ENCODE data around the gene APC2.

Gene APC2

DNA sequence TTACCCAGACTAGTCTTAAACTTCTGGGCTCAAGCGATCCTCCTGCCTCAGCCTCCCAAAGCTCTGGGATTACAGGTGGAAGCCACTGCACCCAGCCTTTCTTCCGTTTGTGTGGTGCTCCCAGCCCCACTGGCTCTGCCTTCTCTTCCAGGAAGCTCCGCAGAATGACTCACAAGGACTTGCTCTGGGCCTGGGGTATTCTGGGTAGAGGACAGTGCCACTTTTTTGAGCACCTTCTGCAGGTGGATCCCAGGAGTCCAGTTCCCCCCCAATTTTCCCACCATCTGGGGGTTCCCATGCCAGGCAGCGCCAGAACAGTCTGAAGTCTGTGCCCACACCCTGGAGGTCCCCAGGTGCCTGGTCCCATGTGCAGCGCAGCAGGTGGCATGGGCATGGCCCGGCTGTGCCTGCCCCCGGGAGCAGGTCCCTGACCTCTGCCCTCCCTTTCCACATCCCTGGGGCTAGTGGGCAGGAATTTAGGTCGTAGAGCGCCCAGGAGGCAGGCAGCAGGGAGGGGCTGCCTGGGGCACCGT, 42.6 kb downstream of the APC2 start:
- H3K27ac ChIP-seq = no peak overlapping the region
- H4K20me1 ChIP-seq (ENCODE audit: insufficient read depth) = no peaks in the 10 kb centered on the region
- peaks cover 7% of the 10 kb centered on the region for H3K4me1 ChIP-seq (ENCODE audit: low read depth, poor library complexity, severe bottlenecking)
- no peak overlapping the region for H2AFZ ChIP-seq (ENCODE audit: low read depth)
- no peak overlapping the region for H3K9ac ChIP-seq
- H3K36me3 ChIP-seq (ENCODE audit: insufficient read depth) = no peaks in the 10 kb centered on the region
- H3K4me2 ChIP-seq = no peak overlapping the region
- H3K79me2 ChIP-seq (ENCODE audit: insufficient read depth, low read depth) = no peaks in the 10 kb centered on the region
- TF ChIP-seq CTCF (conservative IDR thresholded peaks at IDR 0.05; ENCODE audit: low read depth, low read length) = no peak
- peaks cover 70% of the 10 kb centered on the region for H3K27me3 ChIP-seq (ENCODE audit: insufficient read depth, low read depth)
- no peak overlapping the region for H3K4me3 ChIP-seq (IDR thresholded peaks at IDR 0.05; ENCODE audit: insufficient read depth, low read depth, low read length)

DNA sequence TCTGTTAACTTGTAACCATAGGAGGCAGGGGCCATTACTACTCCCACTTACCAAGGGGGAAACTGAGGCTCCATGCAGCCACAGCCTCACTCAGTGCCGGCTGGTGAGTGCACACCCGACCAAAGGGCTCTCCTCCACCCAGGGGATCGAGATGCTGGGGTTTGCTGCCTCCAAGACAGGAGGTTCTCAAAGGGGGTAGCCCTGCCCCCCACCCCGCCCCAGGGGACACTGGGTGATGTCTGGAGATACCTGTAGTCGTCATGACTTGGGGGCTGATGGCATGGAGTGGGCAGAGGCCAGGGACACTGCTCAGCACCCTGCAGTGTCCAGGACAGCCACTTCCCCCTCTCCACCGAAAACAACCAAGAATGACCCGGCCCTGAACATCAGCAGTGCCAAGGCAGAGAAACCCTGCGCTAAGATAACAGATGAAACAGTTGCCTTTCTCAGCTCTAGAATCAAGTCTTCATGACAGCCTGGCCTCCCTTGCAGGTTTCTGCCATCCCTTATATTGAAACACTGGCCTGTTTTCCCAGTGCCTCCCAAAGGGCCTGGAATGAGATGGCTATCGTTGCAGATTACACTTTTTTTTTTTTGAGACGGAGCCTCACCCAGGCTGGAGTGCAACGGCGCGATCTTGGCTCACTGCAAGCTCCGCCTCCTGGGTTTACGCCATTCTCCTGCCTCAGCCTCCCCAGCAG, 44.3 kb downstream of the APC2 start:
- Histone ChIP-seq H3K4me3 (IDR thresholded peaks at IDR 0.05; ENCODE audit: insufficient read depth, low read depth, low read length) (no peak overlapping the region), H2AFZ (ENCODE audit: low read depth) (no peak overlapping the region), H3K27me3 (ENCODE audit: insufficient read depth, low read depth) (peaks cover 72% of the 10 kb centered on the region), H3K4me2 (no peak overlapping the region), H3K9ac (no peak overlapping the region), H3K27ac (no peak overlapping the region), H3K36me3 (ENCODE audit: insufficient read depth) (no peaks in the 10 kb centered on the region), H4K20me1 (ENCODE audit: insufficient read depth) (no peaks in the 10 kb centered on the region), H3K4me1 (ENCODE audit: low read depth, poor library complexity, severe bottlenecking) (peaks cover 4% of the 10 kb centered on the region), H3K79me2 (ENCODE audit: insufficient read depth, low read depth) (no peaks in the 10 kb centered on the region)
- TF ChIP-seq CTCF (conservative IDR thresholded peaks at IDR 0.05; ENCODE audit: low read depth, low read length) = no peak

GRCh38 chr19:1495051-1495798, 45.3 kb downstream of the APC2 start:
- Histone ChIP-seq H3K4me2 (no peak overlapping the region), H2AFZ (ENCODE audit: low read depth) (no peak overlapping the region), H3K27me3 (ENCODE audit: insufficient read depth, low read depth) (peaks cover 76% of the 10 kb centered on the region), H3K4me3 (IDR thresholded peaks at IDR 0.05; ENCODE audit: insufficient read depth, low read depth, low read length) (no peak overlapping the region), H4K20me1 (ENCODE audit: insufficient read depth) (no peaks in the 10 kb centered on the region), H3K79me2 (ENCODE audit: insufficient read depth, low read depth) (no peaks in the 10 kb centered on the region), H3K4me1 (ENCODE audit: low read depth, poor library complexity, severe bottlenecking) (no peaks in the 10 kb centered on the region), H3K36me3 (ENCODE audit: insufficient read depth) (no peaks in the 10 kb centered on the region), H3K27ac (no peak overlapping the region), H3K9ac (no peak overlapping the region)
- TF ChIP-seq CTCF (conservative IDR thresholded peaks at IDR 0.05; ENCODE audit: low read depth, low read length) = no peak

GRCh38 chr19:1495799-1496713, 46.1 kb downstream of the APC2 start:
- H3K36me3 ChIP-seq (ENCODE audit: insufficient read depth) = no peaks in the 10 kb centered on the region
- no peak for TF ChIP-seq CTCF (conservative IDR thresholded peaks at IDR 0.05; ENCODE audit: low read depth, low read length)
- no peak overlapping the region for H3K27ac ChIP-seq
- H3K9ac ChIP-seq = no peak overlapping the region
- peaks cover 81% of the 10 kb centered on the region for H3K27me3 ChIP-seq (ENCODE audit: insufficient read depth, low read depth)
- no peaks in the 10 kb centered on the region for H3K79me2 ChIP-seq (ENCODE audit: insufficient read depth, low read depth)
- H3K4me2 ChIP-seq = no peak overlapping the region
- H3K4me3 ChIP-seq (IDR thresholded peaks at IDR 0.05; ENCODE audit: insufficient read depth, low read depth, low read length) = no peak overlapping the region
- no peak overlapping the region for H2AFZ ChIP-seq (ENCODE audit: low read depth)
- no peaks in the 10 kb centered on the region for H4K20me1 ChIP-seq (ENCODE audit: insufficient read depth)
- no peaks in the 10 kb centered on the region for H3K4me1 ChIP-seq (ENCODE audit: low read depth, poor library complexity, severe bottlenecking)
